ENCODE measurements around the gene ZSCAN10. TPM values are rescaled to one million over a fixed set of nuclear protein-coding genes. Genes with fewer than 3 reads are reported as not detected.

Gene ZSCAN10
- total and polyA plus RNA-seq, 2 of the 13 experiments (the other 11 are each of a cell fraction or from before 2014, with no cell fraction given) = not detected

DNA sequence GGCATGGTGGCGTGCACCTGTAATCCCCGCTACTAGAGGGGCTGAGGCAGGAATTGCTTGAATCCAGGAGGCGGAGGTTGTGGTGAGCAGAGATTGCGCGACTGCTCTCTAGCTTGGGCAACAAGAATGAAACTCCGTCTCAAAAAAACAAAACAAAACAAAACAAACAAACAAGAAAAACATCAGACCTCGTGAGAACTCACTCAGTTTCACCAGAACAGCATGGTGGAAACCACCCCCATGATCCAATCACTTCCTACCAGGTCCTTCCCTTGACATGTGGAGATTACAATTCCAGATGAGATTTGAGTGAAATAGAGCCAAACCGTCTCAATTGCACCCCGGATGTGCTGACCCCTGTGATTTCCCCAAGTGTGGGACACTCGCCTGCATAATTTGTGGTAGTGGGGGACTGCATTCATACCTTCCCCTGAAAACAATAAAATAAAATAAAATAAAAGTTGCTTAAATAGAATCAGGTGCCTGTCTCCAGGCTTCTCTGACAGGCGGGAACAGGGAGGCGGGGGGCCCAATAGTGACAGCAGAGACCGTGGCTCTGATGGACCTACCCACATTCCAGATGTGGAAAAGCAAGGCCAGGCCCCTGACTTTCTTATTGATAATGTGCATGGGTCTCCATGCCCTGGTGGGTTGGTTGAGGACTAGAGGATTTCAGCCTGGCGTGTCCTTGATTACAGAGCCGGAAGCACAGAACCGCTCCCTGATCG is 13.1 kb downstream of the ZSCAN10 start (continued):
- TF ChIP-seq, protein P1, sequence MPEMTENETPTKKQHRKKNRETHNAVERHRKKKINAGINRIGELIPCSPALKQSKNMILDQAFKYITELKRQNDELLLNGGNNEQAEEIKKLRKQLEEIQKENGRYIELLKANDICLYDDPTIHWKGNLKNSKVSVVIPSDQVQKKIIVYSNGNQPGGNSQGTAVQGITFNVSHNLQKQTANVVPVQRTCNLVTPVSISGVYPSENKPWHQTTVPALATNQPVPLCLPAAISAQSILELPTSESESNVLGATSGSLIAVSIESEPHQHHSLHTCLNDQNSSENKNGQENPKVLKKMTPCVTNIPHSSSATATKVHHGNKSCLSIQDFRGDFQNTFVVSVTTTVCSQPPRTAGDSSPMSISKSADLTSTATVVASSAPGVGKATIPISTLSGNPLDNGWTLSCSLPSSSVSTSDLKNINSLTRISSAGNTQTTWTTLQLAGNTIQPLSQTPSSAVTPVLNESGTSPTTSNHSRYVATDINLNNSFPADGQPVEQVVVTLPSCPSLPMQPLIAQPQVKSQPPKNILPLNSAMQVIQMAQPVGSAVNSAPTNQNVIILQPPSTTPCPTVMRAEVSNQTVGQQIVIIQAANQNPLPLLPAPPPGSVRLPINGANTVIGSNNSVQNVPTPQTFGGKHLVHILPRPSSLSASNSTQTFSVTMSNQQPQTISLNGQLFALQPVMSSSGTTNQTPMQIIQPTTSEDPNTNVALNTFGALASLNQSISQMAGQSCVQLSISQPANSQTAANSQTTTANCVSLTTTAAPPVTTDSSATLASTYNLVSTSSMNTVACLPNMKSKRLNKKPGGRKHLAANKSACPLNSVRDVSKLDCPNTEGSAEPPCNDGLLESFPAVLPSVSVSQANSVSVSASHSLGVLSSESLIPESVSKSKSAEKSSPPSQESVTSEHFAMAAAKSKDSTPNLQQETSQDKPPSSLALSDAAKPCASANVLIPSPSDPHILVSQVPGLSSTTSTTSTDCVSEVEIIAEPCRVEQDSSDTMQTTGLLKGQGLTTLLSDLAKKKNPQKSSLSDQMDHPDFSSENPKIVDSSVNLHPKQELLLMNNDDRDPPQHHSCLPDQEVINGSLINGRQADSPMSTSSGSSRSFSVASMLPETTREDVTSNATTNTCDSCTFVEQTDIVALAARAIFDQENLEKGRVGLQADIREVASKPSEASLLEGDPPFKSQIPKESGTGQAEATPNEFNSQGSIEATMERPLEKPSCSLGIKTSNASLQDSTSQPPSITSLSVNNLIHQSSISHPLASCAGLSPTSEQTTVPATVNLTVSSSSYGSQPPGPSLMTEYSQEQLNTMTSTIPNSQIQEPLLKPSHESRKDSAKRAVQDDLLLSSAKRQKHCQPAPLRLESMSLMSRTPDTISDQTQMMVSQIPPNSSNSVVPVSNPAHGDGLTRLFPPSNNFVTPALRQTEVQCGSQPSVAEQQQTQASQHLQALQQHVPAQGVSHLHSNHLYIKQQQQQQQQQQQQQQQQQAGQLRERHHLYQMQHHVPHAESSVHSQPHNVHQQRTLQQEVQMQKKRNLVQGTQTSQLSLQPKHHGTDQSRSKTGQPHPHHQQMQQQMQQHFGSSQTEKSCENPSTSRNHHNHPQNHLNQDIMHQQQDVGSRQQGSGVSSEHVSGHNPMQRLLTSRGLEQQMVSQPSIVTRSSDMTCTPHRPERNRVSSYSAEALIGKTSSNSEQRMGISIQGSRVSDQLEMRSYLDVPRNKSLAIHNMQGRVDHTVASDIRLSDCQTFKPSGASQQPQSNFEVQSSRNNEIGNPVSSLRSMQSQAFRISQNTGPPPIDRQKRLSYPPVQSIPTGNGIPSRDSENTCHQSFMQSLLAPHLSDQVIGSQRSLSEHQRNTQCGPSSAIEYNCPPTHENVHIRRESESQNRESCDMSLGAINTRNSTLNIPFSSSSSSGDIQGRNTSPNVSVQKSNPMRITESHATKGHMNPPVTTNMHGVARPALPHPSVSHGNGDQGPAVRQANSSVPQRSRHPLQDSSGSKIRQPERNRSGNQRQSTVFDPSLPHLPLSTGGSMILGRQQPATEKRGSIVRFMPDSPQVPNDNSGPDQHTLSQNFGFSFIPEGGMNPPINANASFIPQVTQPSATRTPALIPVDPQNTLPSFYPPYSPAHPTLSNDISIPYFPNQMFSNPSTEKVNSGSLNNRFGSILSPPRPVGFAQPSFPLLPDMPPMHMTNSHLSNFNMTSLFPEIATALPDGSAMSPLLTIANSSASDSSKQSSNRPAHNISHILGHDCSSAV (CRISPR knock-in tag; IDR thresholded peaks at IDR 0.05; ENCODE audit: borderline replicate concordance) = no peak
- TF ChIP-seq, protein P2, sequence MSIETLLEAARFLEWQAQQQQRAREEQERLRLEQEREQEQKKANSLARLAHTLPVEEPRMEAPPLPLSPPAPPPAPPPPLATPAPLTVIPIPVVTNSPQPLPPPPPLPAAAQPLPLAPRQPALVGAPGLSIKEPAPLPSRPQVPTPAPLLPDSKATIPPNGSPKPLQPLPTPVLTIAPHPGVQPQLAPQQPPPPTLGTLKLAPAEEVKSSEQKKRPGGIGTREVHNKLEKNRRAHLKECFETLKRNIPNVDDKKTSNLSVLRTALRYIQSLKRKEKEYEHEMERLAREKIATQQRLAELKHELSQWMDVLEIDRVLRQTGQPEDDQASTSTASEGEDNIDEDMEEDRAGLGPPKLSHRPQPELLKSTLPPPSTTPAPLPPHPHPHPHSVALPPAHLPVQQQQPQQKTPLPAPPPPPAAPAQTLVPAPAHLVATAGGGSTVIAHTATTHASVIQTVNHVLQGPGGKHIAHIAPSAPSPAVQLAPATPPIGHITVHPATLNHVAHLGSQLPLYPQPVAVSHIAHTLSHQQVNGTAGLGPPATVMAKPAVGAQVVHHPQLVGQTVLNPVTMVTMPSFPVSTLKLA (IDR thresholded peaks at IDR 0.05) = peak; percentile 71
- TF ChIP-seq MTA3 (CRISPR knock-in tag; IDR thresholded peaks at IDR 0.05) (no peak), ZNF550 (CRISPR knock-in tag; IDR thresholded peaks at IDR 0.05; ENCODE audit: borderline replicate concordance) (no peak), TBX3 (IDR thresholded peaks at IDR 0.05; ENCODE audit: borderline replicate concordance) (no peak), NFATC3 (CRISPR knock-in tag; IDR thresholded peaks at IDR 0.05) (no peak), RBAK (CRISPR knock-in tag; IDR thresholded peaks at IDR 0.05) (no peak), HMG20B (CRISPR knock-in tag; conservative IDR thresholded peaks at IDR 0.05) (no peak), HNF4G (IDR thresholded peaks at IDR 0.05; ENCODE audit: borderline replicate concordance, low read depth, low read length) (0 out of 2 replicates have a peak, but pooled peaks have one; percentile 76), HNF4G (CRISPR knock-in tag; IDR thresholded peaks at IDR 0.05; ENCODE audit: borderline replicate concordance, low read depth) (no peak), POGZ (CRISPR knock-in tag; IDR thresholded peaks at IDR 0.05) (0 out of 2 replicates have a peak, but pooled peaks have one; percentile 12)
- TF ChIP-seq, protein P3, sequence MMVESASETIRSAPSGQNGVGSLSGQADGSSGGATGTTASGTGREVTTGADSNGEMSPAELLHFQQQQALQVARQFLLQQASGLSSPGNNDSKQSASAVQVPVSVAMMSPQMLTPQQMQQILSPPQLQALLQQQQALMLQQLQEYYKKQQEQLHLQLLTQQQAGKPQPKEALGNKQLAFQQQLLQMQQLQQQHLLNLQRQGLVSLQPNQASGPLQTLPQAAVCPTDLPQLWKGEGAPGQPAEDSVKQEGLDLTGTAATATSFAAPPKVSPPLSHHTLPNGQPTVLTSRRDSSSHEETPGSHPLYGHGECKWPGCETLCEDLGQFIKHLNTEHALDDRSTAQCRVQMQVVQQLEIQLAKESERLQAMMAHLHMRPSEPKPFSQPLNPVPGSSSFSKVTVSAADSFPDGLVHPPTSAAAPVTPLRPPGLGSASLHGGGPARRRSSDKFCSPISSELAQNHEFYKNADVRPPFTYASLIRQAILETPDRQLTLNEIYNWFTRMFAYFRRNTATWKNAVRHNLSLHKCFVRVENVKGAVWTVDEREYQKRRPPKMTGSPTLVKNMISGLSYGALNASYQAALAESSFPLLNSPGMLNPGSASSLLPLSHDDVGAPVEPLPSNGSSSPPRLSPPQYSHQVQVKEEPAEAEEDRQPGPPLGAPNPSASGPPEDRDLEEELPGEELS (CRISPR knock-in tag; IDR thresholded peaks at IDR 0.05) = no peak
- TF ChIP-seq, protein P4, sequence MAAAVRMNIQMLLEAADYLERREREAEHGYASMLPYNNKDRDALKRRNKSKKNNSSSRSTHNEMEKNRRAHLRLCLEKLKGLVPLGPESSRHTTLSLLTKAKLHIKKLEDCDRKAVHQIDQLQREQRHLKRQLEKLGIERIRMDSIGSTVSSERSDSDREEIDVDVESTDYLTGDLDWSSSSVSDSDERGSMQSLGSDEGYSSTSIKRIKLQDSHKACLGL (CRISPR knock-in tag; IDR thresholded peaks at IDR 0.05) = no peak
